ENCODE results near the gene MRPS22.

DNA sequence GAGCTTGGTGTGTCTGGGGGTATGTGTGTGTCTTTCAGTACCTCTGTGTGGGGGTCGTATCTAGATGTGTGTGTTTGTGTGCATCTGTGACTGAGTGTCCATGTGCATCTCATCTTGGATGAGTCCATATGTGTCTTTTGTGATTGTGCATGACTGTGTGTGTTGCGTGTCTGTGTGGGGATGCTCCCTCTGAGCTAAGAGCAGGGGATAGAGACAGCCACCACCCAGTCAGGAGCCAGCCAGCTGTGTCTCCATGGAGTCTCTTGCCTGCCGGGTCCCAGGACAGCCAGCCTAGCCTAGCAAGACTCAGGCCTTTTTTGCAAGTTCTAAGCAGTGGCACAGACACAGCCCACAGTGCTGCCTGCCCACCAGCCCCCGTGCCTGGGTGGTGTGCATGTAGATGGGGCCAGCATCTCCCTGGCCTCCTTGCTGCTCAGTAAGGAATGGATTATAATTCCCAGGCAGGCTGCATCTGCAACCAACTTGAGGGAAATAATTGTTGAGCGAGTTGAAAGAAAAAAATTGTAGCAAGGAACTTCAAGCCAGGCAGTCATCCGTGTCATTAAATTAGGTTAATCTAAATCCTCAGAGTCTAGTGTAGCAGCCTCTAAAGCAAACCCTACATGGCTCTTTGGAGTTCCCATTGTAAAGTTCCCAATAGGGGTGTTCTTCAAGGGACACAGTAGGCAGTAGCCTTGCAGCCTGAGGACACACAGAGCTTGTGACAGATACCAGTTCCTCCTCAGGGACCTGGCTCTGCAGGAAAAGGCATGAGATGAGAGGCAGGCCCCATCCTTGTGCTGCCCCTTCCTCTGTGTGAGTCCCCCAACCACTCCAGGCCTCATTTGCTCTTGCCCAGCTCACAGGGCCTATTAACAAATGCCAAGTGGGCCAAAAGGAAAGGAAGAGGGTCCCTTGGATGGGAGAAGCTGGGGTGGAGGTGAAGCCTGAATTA lies 35.9 kb upstream of the MRPS22 start:
- no peak for TF ChIP-seq ZNF263 (CRISPR knock-in tag; IDR thresholded peaks at IDR 0.05)
- no peak for TF ChIP-seq EZH2 (conservative IDR thresholded peaks at IDR 0.05; ENCODE audit: low read depth, low read length)
- no peak for TF ChIP-seq FOXK1 (CRISPR knock-in tag; IDR thresholded peaks at IDR 0.05; ENCODE audit: borderline replicate concordance, low read depth)
- TF ChIP-seq, protein P1, sequence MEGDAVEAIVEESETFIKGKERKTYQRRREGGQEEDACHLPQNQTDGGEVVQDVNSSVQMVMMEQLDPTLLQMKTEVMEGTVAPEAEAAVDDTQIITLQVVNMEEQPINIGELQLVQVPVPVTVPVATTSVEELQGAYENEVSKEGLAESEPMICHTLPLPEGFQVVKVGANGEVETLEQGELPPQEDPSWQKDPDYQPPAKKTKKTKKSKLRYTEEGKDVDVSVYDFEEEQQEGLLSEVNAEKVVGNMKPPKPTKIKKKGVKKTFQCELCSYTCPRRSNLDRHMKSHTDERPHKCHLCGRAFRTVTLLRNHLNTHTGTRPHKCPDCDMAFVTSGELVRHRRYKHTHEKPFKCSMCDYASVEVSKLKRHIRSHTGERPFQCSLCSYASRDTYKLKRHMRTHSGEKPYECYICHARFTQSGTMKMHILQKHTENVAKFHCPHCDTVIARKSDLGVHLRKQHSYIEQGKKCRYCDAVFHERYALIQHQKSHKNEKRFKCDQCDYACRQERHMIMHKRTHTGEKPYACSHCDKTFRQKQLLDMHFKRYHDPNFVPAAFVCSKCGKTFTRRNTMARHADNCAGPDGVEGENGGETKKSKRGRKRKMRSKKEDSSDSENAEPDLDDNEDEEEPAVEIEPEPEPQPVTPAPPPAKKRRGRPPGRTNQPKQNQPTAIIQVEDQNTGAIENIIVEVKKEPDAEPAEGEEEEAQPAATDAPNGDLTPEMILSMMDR (CRISPR knock-in tag; IDR thresholded peaks at IDR 0.05): no peak
- TF ChIP-seq AHDC1 (CRISPR knock-in tag; IDR thresholded peaks at IDR 0.05; ENCODE audit: borderline replicate concordance): no peak
- no peak for TF ChIP-seq TAF15 (IDR thresholded peaks at IDR 0.05; ENCODE audit: low read depth, low read length, poor library complexity, severe bottlenecking)
- no peak for TF ChIP-seq ZNF3 (CRISPR knock-in tag; IDR thresholded peaks at IDR 0.05)
- no peak for TF ChIP-seq POLR2A (IDR thresholded peaks at IDR 0.05; ENCODE audit: insufficient read depth in 1 of 2, low read depth in 2 of 2, low read length in 2 of 2)

All from HepG2 (cell line).